Measurements from ENCODE around the gene SMAD3.
"Not testable (repeated sequence)": the region's sequence is repeated elsewhere in the genome, so short reads cannot be mapped to it uniquely, and the experiment has no call there.

The SMAD3 gene

DNA sequence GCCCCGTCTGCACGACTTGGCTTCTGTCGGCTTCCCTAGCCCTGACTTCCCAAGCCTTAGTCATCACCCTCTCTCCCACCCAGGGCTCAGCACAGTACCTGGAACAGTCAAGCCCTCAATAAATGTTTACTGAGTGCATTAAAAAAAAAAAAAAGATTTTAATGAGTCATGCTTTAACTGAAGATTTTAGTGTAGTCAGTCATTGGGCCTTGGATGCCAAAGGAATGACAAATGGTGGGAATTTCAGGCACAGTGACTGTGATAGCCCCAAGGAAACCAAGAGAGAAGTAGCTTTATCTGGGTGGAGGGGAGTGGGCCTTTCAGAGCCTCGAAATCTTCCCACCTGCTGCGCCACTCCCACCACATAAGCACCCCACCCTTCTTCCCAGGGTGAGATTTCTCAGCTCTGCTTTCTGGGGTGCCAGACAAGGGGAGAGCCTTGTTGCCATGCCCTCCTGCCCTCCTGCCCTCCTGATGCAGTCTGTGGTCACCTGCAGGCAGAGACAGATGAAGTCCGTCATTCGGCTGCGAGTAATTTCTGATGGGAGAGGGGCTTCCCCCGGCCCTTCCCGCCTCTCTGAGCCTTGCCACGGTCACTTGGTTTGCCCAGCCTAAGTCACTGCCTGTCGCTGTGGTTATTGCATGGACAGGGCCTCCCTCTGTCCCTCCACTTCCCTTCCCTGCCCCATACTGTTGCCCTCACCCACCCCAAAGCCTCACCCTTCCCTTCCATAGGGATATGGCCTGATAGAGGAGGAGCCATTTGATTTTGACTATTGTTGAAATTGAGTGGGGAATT, 41.8 kb downstream of the SMAD3 start:
- in situ Hi-C loops (cut with HindIII; ENCODE audit: low sequenced_read_pairs): no loop called here

- in situ Hi-C loops (cut with HindIII; ENCODE audit: low sequenced_read_pairs): no loop called here
These were observed 42.9 kb downstream of the SMAD3 start for GRCh38 chr15:67108122-67108961.

GRCh38 chr15:67109141-67110034, 44.0 kb downstream of the SMAD3 start:
- in situ Hi-C loops (cut with HindIII; ENCODE audit: low sequenced_read_pairs): no loop called here

- in situ Hi-C loops (cut with HindIII; ENCODE audit: low sequenced_read_pairs): no loop called here
These were observed 45.0 kb downstream of the SMAD3 start for GRCh38 chr15:67110361-67110781.

GRCh38 chr15:67110958-67111864, 45.8 kb downstream of the SMAD3 start:
- in situ Hi-C loops (cut with HindIII; ENCODE audit: low sequenced_read_pairs): no loop called here

- in situ Hi-C loops (cut with HindIII; ENCODE audit: low sequenced_read_pairs): no loop called here
These were observed 48.6 kb downstream of the SMAD3 start for GRCh38 chr15:67114046-67114445.

DNA sequence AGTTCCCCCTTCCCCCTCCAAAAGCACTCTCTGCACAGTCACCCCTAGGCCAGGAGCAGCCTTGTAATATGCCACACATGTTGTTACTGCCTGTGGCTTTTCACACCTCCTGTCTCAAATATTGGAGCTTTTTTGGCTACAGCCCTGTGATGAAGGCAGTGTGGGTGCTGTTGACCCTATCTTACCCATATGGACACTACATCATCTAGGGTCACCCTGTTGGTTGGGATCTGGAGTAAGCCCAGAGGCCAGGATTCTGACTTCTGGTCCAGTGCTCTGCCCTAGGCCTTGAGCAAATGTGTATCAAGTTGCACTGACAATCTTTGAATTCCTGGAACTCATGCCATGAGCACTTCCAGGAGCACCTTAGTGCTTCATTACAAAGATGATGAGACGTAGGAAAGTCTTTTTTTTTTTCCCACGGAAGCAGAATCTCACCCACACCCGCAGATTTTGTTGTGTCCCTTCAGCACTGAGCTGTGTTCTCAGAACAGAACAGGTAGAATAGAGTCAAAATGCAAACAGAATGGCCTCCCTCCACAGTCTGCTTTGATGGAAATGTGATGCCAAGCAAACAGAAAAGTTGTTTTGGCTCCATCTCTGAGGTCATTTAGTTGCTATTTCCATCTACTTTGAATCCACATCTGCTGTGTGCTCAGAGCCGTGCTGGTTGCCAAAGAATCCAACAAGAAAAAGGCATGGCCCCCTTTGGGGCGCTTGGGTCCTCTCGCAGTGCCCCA, 49.6 kb downstream of the SMAD3 start:
- in situ Hi-C loops (cut with HindIII; ENCODE audit: low sequenced_read_pairs): no loop called here

GRCh38 chr15:67115586-67115969, 50.2 kb downstream of the SMAD3 start:
- in situ Hi-C loops (cut with HindIII; ENCODE audit: low sequenced_read_pairs): no loop called here

GRCh38 chr15:67116742-67117141, 51.3 kb downstream of the SMAD3 start:
- in situ Hi-C loops (cut with HindIII; ENCODE audit: low sequenced_read_pairs): no loop called here

DNA sequence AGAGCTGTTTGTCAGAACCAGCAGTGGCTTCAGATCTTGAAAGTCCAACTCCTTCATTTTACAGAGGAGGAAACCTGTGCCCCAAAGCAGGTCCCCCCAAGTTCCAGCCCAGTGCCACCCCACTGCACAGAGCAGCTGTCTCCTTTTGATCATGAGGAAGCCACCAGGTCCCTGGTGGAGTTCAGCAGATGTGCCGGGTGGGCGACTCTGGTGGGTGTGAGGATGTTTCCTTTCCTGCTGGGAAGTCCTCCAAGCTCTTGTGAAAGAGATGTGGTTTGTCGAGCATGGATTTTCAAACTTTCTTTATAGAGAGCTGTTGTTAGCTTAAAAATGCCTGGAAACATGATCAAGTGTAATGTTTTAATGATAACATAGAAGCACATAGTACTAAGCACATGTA, 52.0 kb downstream of the SMAD3 start:
- in situ Hi-C loops (cut with HindIII; ENCODE audit: low sequenced_read_pairs): no loop called here

DNA sequence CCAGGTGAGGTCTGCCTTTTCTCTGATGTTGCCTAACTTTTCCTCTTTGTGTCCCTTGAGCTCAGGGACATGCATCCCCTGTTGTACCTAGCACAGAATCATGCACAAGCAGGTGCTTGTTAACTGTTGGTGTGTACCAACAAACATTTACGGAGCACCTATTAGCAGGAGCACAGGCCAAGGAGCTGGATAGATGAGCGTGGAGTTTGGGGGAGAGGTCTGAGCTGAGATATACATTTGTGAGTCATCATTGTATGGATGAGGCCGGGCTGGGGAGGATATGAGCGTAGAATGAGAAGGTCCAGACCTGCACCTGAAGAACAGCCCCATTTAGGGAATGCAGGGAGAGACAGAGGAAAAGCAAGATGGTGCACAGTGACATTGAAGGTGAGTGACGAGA, 53.4 kb downstream of the SMAD3 start:
- in situ Hi-C loops (cut with HindIII; ENCODE audit: low sequenced_read_pairs): no loop called here

DNA sequence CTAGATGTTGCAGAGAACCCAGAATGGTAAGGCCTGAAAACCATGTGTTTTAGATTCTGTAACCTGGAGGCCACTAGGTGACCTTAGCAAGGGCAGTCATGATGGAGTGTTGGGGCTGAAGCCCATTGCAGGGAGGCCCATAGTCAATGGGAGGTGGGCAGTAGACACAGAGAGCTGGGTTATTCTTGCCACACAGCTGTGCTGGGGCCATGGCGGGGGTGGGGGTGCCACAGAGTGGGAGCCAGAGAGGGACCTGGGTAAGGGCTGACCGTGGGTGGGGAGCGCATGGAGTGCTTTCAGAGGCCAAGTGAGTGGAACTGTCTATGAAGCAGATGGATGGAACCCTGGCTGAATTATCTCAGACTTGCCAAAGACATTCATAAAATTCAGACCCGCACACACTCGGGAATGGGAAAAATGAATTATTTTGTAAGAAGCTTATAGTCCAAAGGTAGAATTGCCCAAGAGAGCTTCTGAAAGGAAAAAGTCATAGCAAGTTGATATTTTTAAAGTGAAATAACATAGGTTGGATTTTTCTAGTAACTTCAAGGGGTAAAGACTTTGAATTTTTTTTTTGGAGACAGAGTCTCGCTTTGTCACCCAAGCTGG, 53.9 kb downstream of the SMAD3 start:
- in situ Hi-C loops (cut with HindIII; ENCODE audit: low sequenced_read_pairs): no loop called here

- in situ Hi-C loops (cut with HindIII; ENCODE audit: low sequenced_read_pairs): no loop called here
These were observed 54.8 kb downstream of the SMAD3 start for GRCh38 chr15:67120009-67120838.

- in situ Hi-C loops (cut with HindIII; ENCODE audit: low sequenced_read_pairs): no loop called here
These were observed 55.6 kb downstream of the SMAD3 start for GRCh38 chr15:67120839-67121643.

- in situ Hi-C loops (cut with HindIII; ENCODE audit: low sequenced_read_pairs): no loop called here
These were observed 56.5 kb downstream of the SMAD3 start for GRCh38 chr15:67121644-67122605.

- in situ Hi-C loops (cut with HindIII; ENCODE audit: low sequenced_read_pairs): not testable (repeated sequence)
These were observed 57.4 kb downstream of the SMAD3 start for GRCh38 chr15:67122816-67123215.
